ENCODE measurements around the gene TNMD. TPM values are rescaled to one million over a fixed set of nuclear protein-coding genes. Genes with fewer than 3 reads are reported as not detected.

Gene TNMD
- total RNA-seq, 1 experiment from 2014 or later, result not detected

- intact Hi-C loops (cut with micrococcal nuclease), result no loop called here
- Histone ChIP-seq H4K20me1 (ENCODE audit: low read length) (no peaks in the 10 kb centered on the region), H3K4me3 (ENCODE audit: low read length) (no peak overlapping the region), H3K27ac (ENCODE audit: low read length) (no peak overlapping the region), H3K9me3 (ENCODE audit: low read length) (no peaks in the 10 kb centered on the region), H3K9ac (ENCODE audit: low read length) (no peak overlapping the region), H3K4me1 (ENCODE audit: insufficient read depth, low read length) (no peaks in the 10 kb centered on the region), H3F3A (ENCODE audit: low read length, unreplicated experiment) (no peaks in the 10 kb centered on the region), H3K4me2 (ENCODE audit: low read length) (no peak overlapping the region), H3K9me2 (replicated peaks; ENCODE audit: low read length) (no peaks in the 10 kb centered on the region), H3K27me3 (ENCODE audit: low read length) (peaks cover 30% of the 10 kb centered on the region), H2AFZ (ENCODE audit: low read length) (no peak overlapping the region), H3K79me2 (ENCODE audit: low read length) (no peaks in the 10 kb centered on the region), H3K36me3 (ENCODE audit: low read depth, low read length) (no peaks in the 10 kb centered on the region)
- CTCF ChIA-PET, result no interaction called here
- POLR2A ChIA-PET (ENCODE audit: unreplicated experiment), result no interaction called here
- no peak for TF ChIP-seq CTCF (conservative IDR thresholded peaks at IDR 0.05; ENCODE audit: low read depth, low read length)
- BruUV-seq (replicated peaks), result no TSS peak
- ATAC-seq (no peak), DNase-seq (no peak)
Measured at GRCh38 chrX:100600340-100600739, 15.6 kb downstream of the TNMD start.

GRCh38 chrX:100600758-100601157 is 16.0 kb downstream of the TNMD start:
- intact Hi-C loops (cut with micrococcal nuclease), result no loop called here
- Histone ChIP-seq H3K4me3 (ENCODE audit: low read length) (no peak overlapping the region), H3F3A (ENCODE audit: low read length, unreplicated experiment) (no peaks in the 10 kb centered on the region), H3K4me1 (ENCODE audit: insufficient read depth, low read length) (no peaks in the 10 kb centered on the region), H3K27ac (ENCODE audit: low read length) (no peak overlapping the region), H3K27me3 (ENCODE audit: low read length) (peaks cover 30% of the 10 kb centered on the region), H4K20me1 (ENCODE audit: low read length) (no peaks in the 10 kb centered on the region), H3K4me2 (ENCODE audit: low read length) (no peak overlapping the region), H3K9me2 (replicated peaks; ENCODE audit: low read length) (no peaks in the 10 kb centered on the region), H3K9me3 (ENCODE audit: low read length) (no peaks in the 10 kb centered on the region), H3K9ac (ENCODE audit: low read length) (no peak overlapping the region), H2AFZ (ENCODE audit: low read length) (no peak overlapping the region), H3K79me2 (ENCODE audit: low read length) (no peaks in the 10 kb centered on the region), H3K36me3 (ENCODE audit: low read depth, low read length) (no peaks in the 10 kb centered on the region)
- DNase-seq (no peak), ATAC-seq (no peak)
- no TSS peak for BruUV-seq (replicated peaks)
- TF ChIP-seq EZH2 (IDR thresholded peaks at IDR 0.05; ENCODE audit: low read length, unreplicated experiment), result no peak
- no peak for TF ChIP-seq CTCF (conservative IDR thresholded peaks at IDR 0.05; ENCODE audit: low read depth, low read length)
- TF ChIP-seq EZH2phosphoT487 (IDR thresholded peaks at IDR 0.05; ENCODE audit: borderline replicate concordance, low read length), result no peak
- ChIA-PET CTCF (no interaction called here), POLR2A (ENCODE audit: unreplicated experiment) (no interaction called here)

- no peaks in the 10 kb centered on the region for H3K9me2 ChIP-seq (replicated peaks; ENCODE audit: low read length)
- no peak overlapping the region for H3K4me2 ChIP-seq (ENCODE audit: low read length)
- H3K4me3 ChIP-seq (ENCODE audit: low read length), result no peak overlapping the region
- H3K79me2 ChIP-seq (ENCODE audit: low read length), result no peaks in the 10 kb centered on the region
- H4K20me1 ChIP-seq (ENCODE audit: low read length), result no peaks in the 10 kb centered on the region
- H3K4me1 ChIP-seq (ENCODE audit: insufficient read depth, low read length), result no peaks in the 10 kb centered on the region
- H3K27me3 ChIP-seq (ENCODE audit: low read length), result no peaks in the 10 kb centered on the region; the same call in 1 of the 2 replicates
- intact Hi-C loops (cut with micrococcal nuclease), result no loop called here
- H3K27ac ChIP-seq (ENCODE audit: low read length), result no peak overlapping the region
- no peaks in the 10 kb centered on the region for H3K36me3 ChIP-seq (ENCODE audit: low read depth, low read length)
- TF ChIP-seq EZH2phosphoT487 (IDR thresholded peaks at IDR 0.05; ENCODE audit: borderline replicate concordance, low read length), result no peak
- TF ChIP-seq EZH2 (IDR thresholded peaks at IDR 0.05; ENCODE audit: low read length, unreplicated experiment), result no peak
- TF ChIP-seq CTCF (conservative IDR thresholded peaks at IDR 0.05; ENCODE audit: low read depth, low read length), result no peak
- ChIA-PET POLR2A (ENCODE audit: unreplicated experiment) (no interaction called here), CTCF (no interaction called here)
- H2AFZ ChIP-seq (ENCODE audit: low read length), result no peak overlapping the region
- H3K9me3 ChIP-seq (ENCODE audit: low read length), result no peaks in the 10 kb centered on the region
- BruUV-seq (replicated peaks), result no TSS peak
- no peak overlapping the region for H3K9ac ChIP-seq (ENCODE audit: low read length)
- H3F3A ChIP-seq (ENCODE audit: low read length, unreplicated experiment), result no peaks in the 10 kb centered on the region
- DNase-seq (no peak), ATAC-seq (no peak)
Measured at GRCh38 chrX:100606753-100607152, 22.0 kb downstream of the TNMD start.

All from PC-3 (cell line).